Astrocyte of the spinal cord (primary cell): ENCODE results near the gene DCANP1.

Source experiments
- DNase-seq: peaks from one replicate; pipeline ENCODE4 v3.0.0; 2011; ENCODE audit warnings: low read depth, low spot score
- H3K4me3 ChIP-seq: 2 replicates; pipeline ENCODE4 v1.5.1; 2011; ENCODE audit warnings: low read depth, mild to moderate bottlenecking, low read length, moderate library complexity
- in situ Hi-C: cut with HindIII; loops from 2 replicates; pipeline ENCODE4 v1.10.0; 2017; ENCODE audit warnings: low sequenced_read_pairs
- TF ChIP-seq, protein P1 (sequence below): IDR thresholded peaks from 2 replicates; pipeline ENCODE4 v1.5.1; 2012; ENCODE audit warnings: low read depth, mild to moderate bottlenecking, low read length, inconsistent platforms

Gene DCANP1

DNA sequence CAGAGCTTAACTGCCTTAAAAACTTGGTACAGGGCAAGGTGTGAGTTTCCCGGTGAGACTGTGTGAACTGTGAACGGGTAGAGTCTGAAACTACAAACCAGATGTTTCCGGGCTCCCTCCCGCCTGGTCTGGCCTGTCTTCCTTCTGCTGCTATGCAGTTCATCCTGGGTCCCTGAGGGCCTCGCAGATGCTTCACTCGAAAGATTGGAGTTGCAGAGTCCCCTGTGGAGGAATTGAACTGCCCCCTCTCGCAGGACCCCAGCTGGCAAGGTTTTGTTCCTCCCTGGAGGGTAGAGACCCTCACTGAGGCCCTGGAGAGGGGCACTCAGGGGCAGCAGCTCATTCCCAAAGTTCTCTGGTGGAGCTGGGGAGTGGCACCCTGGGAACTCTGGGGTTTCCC is 533 bp downstream of the DCANP1 start:
- no peak overlapping the region for H3K4me3 ChIP-seq
- in situ Hi-C loops: no loop called here
- TF ChIP-seq, protein P1, sequence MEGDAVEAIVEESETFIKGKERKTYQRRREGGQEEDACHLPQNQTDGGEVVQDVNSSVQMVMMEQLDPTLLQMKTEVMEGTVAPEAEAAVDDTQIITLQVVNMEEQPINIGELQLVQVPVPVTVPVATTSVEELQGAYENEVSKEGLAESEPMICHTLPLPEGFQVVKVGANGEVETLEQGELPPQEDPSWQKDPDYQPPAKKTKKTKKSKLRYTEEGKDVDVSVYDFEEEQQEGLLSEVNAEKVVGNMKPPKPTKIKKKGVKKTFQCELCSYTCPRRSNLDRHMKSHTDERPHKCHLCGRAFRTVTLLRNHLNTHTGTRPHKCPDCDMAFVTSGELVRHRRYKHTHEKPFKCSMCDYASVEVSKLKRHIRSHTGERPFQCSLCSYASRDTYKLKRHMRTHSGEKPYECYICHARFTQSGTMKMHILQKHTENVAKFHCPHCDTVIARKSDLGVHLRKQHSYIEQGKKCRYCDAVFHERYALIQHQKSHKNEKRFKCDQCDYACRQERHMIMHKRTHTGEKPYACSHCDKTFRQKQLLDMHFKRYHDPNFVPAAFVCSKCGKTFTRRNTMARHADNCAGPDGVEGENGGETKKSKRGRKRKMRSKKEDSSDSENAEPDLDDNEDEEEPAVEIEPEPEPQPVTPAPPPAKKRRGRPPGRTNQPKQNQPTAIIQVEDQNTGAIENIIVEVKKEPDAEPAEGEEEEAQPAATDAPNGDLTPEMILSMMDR: no peak
- no peak for DNase-seq

DNA sequence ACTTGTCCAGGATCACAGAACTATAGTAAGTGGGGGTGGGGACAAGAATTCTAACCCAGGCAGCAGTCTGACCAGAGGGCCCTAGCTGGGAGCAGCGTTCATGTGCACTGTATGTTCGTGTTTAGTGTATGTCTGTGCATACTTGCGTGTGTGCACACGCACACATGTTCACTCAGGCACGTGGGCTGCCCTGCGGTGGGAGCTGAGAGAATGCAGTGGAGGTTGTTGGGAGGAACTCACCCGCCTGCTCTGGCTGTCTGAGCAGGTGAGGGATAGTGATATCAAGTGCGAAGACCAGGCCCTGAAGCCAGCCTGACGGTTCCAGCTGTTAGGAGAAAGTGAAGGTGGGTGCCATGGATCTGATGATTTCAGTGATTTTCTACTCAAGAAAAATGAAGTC is 942 bp downstream of the DCANP1 start:
- in situ Hi-C loops: no loop called here
- H3K4me3 ChIP-seq: no peak overlapping the region
- no peak for DNase-seq
- TF ChIP-seq, protein P1: no peak

DNA sequence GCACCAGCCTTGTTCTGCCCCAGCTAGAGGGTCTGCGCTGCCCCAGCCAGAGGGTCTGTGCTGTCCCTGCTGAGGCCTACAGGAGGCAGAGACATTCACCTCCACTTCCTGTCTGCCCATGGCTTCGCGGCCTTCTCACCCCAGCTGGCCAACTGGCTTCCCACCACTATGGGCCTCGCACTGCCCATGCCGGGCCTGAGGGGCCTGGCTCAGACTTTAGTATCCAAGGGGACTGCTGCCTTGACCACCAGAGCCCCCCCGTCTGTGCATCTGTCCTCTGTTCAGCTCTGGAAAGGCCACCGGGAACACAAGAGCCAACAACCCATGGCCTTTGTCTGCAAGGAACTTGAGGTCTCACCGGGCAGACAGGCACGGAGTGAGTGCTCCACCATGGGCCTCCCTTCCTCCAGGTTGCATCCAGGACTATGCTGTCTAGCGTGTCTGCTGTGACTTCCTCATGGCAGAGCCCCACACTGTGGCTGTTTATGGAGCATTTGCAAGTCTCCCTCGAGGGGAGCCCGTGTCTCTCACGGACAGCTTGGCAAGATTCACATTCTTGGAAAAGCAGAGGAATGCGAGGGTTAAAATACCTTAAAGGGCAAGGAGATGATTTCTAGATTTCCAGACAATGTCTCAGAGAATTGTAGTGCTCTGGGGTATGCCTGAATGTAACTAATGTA is 1.7 kb downstream of the DCANP1 start:
- no peak overlapping the region for H3K4me3 ChIP-seq
- DNase-seq: no peak
- TF ChIP-seq, protein P1: no peak
- in situ Hi-C loops: no loop called here

DNA sequence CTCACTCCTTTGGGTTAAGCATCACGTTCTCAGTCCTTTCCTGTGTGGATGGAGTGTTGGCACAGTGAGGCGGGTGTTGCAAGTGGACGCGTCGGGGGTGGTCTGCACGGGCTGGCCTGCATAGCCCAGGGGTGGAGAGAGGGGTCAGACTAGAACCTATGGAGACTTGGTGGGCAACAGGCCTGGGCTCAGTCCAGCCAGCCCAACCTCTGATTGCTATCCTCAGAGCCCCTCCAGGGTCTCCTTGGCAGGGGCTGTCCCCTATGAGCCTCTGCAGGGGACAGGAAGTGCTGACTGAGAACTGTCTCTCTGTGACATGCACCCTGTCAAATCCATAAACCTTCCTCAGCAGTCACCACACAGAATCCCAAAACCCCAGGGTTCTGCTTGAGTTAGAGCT is 2.3 kb downstream of the DCANP1 start:
- in situ Hi-C loops: no loop called here
- no peak overlapping the region for H3K4me3 ChIP-seq
- no peak for DNase-seq
- TF ChIP-seq, protein P1: no peak

DNA sequence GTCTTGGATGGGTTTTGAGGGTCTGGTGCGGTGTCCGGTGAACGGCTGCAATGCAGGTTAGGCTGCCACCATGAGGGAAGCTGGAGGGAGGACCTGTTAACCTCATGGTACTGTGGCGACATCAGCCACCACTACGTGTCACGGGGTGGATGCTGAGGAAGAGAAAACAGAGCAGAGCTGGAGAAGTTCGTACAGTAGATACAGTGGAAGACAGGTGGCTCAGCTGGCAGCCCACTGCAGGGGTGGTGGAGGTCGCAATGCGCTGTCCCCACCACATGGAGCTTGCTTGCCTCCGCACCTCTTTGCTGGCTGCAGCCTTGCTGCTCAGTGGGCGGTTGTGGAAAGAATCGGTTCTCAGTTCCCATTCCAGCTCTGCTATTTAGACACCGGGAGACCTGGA is 2.8 kb downstream of the DCANP1 start:
- TF ChIP-seq, protein P1: no peak
- in situ Hi-C loops: no loop called here
- no peak overlapping the region for H3K4me3 ChIP-seq
- no peak for DNase-seq

DNA sequence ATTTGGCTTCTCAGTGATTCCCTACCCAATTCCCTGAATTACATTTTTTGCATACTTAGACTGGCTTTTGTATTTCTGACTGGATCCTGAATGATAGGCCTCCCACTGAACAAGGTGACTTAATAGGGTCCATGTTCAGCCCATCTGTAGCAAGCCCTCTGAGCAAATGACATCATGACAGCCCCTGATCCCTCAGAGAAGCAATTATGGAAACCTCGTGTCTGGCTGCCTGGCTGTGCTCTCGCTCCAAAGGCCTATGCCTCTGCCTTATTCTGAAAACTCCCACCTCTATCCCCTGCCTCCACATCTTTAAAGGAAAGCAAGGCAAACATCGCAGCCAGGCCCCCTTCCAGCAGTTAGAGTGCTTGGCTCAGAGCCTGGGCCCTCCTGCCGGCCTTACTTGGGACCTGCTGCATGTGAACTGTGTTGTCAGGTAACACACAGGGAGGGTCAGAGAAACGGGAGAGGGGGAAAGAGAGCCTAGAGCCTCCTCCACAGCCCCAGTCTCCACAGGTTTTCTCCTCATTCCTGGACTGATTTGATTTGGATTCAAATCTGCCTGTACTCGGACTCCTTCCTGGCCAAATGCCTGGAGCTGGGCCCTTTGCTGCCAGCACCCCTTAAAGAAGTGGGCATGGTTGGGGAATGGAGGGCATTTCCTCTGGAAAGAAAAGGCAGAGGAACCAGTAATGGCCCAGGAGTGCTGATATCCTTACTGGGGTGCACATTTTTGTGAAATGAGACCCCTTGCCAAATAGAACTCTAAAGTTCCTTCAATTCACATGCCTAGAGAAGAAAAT is 3.8 kb downstream of the DCANP1 start:
- no peak for DNase-seq
- TF ChIP-seq, protein P1: no peak
- H3K4me3 ChIP-seq: no peak overlapping the region
- in situ Hi-C loops: no loop called here
